Panc1 (cell line): ENCODE results near the gene DHX34. TPM values are rescaled to one million over a fixed set of nuclear protein-coding genes. Genes with fewer than 3 reads are reported as not detected.

Experiments used
- total RNA-seq: library from RNA; stranded (reverse); gene quantifications from one replicate; pipeline ENCODE4 v1.2.1, GENCODE V29; 2021; ENCODE audit not compliant: unreplicated experiment

Gene DHX34
- total RNA-seq, 1 experiment from 2014 or later = 29.2 TPM

Other genes starting within 250 kb of the DHX34 start
- gene ZC3H4, start 235.5 kb upstream of the DHX34 start, total RNA-seq = 42.7 TPM
- gene SAE1, start 218.5 kb upstream of the DHX34 start, total RNA-seq = 140 TPM
- gene BBC3, start 118.1 kb upstream of the DHX34 start, total RNA-seq = 7.6 TPM
- gene CCDC9, start 92.8 kb upstream of the DHX34 start, total RNA-seq = 29.2 TPM
- gene INAFM1, start 74.4 kb upstream of the DHX34 start, total RNA-seq = 13.1 TPM
- 2.7 TPM for gene C5AR1, start 39.5 kb upstream of the DHX34 start, total RNA-seq
- 0.03 TPM for gene C5AR2, start 17.1 kb upstream of the DHX34 start, total RNA-seq
- gene MEIS3, start 70.2 kb downstream of the DHX34 start, total RNA-seq = 11.3 TPM
- gene SLC8A2, start 122.6 kb downstream of the DHX34 start, total RNA-seq = 0.10 TPM
- gene KPTN, start 134.9 kb downstream of the DHX34 start, total RNA-seq = 26.5 TPM
- 71.0 TPM for gene NAPA, start 165.7 kb downstream of the DHX34 start, total RNA-seq
- 0.15 TPM for gene ZNF541, start 223.8 kb downstream of the DHX34 start, total RNA-seq